HepG2 (cell line): Measurements from ENCODE around the gene AGBL3. TPM values are rescaled to one million over a fixed set of nuclear protein-coding genes. Genes with fewer than 3 reads are reported as not detected.

Experiments
- CBFB ChIP-seq: sonication (generic); formaldehyde crosslinking; IDR thresholded peaks from 2 replicates; pipeline ENCODE4 v1.4.0; 2020; ENCODE audit warnings: missing genetic modification reagents
- CENPT ChIP-seq: sonication (generic); formaldehyde crosslinking; IDR thresholded peaks from 2 replicates; pipeline ENCODE4 v1.8.0; 2022; ENCODE audit warnings: low read depth, mild to moderate bottlenecking, moderate library complexity, missing genetic modification reagents
- CHCHD3 ChIP-seq: sonication (generic); formaldehyde crosslinking; IDR thresholded peaks from 2 replicates; pipeline ENCODE4 v1.8.0; 2022; ENCODE audit warnings: mild to moderate bottlenecking, missing genetic modification reagents, moderate library complexity
- EED ChIP-seq: sonication (generic); formaldehyde crosslinking; IDR thresholded peaks from 2 replicates; pipeline ENCODE4 v1.5.0; 2020; ENCODE audit warnings: mild to moderate bottlenecking, missing genetic modification reagents
- FOXP1 ChIP-seq, 2 experiments: fragments of 450-650 bp in 1 of 2; IDR thresholded peaks; 2 replicates each; pipeline ENCODE4 v1.6.1; 2017 to 2018; ENCODE audit warnings: antibody characterized with exemption in 1 of 2
- KAT8 ChIP-seq: IDR thresholded peaks from 2 replicates; pipeline ENCODE4 v1.6.1; 2016; ENCODE audit warnings: missing genetic modification reagents, missing compliant biosample characterization
- KLF11 ChIP-seq: IDR thresholded peaks from 2 replicates; pipeline ENCODE4 v1.6.1; 2016; ENCODE audit warnings: missing compliant biosample characterization
- KLF9 ChIP-seq: IDR thresholded peaks from 2 replicates; pipeline ENCODE4 v1.6.1; 2016; ENCODE audit warnings: low read depth
- KMT2B ChIP-seq: IDR thresholded peaks from 2 replicates; pipeline ENCODE4 v1.6.1; 2016; ENCODE audit warnings: missing genetic modification reagents, missing compliant biosample characterization
- MBD4 ChIP-seq: IDR thresholded peaks from 2 replicates; pipeline ENCODE4 v1.6.1; 2012; ENCODE audit warnings: low read length, inconsistent platforms, borderline replicate concordance
- NFIB ChIP-seq: sonication (generic); formaldehyde crosslinking; IDR thresholded peaks from 2 replicates; pipeline ENCODE4 v1.9.0; 2021; ENCODE audit warnings: missing genetic modification reagents, mild to moderate bottlenecking, borderline replicate concordance
- NFYC ChIP-seq: IDR thresholded peaks from 2 replicates; pipeline ENCODE4 v1.6.1; 2016; ENCODE audit warnings: missing genetic modification reagents, missing compliant biosample characterization
- RNF2 ChIP-seq: fragments of 450-650 bp; conservative IDR thresholded peaks from 2 replicates; pipeline ENCODE4 v1.6.1; 2016; ENCODE audit warnings: low read depth
- SAFB2 ChIP-seq: sonication (generic); formaldehyde crosslinking; IDR thresholded peaks from 2 replicates; pipeline ENCODE4 v1.5.1; 2020; ENCODE audit warnings: missing genetic modification reagents, low read depth, mild to moderate bottlenecking, borderline replicate concordance
- SMAD9 ChIP-seq: sonication (generic); formaldehyde crosslinking; IDR thresholded peaks from 2 replicates; pipeline ENCODE4 v1.5.1; 2020; ENCODE audit warnings: mild to moderate bottlenecking, missing genetic modification reagents
- SOX5 ChIP-seq: IDR thresholded peaks from 2 replicates; pipeline ENCODE4 v1.6.1; 2016; ENCODE audit warnings: borderline replicate concordance
- SRF ChIP-seq: IDR thresholded peaks from 2 replicates; pipeline ENCODE4 v1.6.1; 2011; ENCODE audit warnings: mild to moderate bottlenecking, low read depth, low read length, moderate library complexity
- STAG1 ChIP-seq: sonication (generic); formaldehyde crosslinking; IDR thresholded peaks from 2 replicates; pipeline ENCODE4 v1.4.0; 2020; ENCODE audit warnings: missing genetic modification reagents
- TSC22D2 ChIP-seq: sonication (generic); formaldehyde crosslinking; IDR thresholded peaks from 2 replicates; pipeline ENCODE4 v1.5.1; 2020; ENCODE audit warnings: missing genetic modification reagents, mild to moderate bottlenecking, borderline replicate concordance
- ZFP1 ChIP-seq: IDR thresholded peaks from 2 replicates; pipeline ENCODE4 v1.6.1; 2016
- ZNF253 ChIP-seq: sonication (generic); formaldehyde crosslinking; IDR thresholded peaks from 2 replicates; pipeline ENCODE4 v1.8.0; 2022; ENCODE audit warnings: mild to moderate bottlenecking, missing genetic modification reagents, borderline replicate concordance
- ZNF430 ChIP-seq: sonication (generic); formaldehyde crosslinking; IDR thresholded peaks from 2 replicates; pipeline ENCODE4 v1.9.0; 2021; ENCODE audit warnings: mild to moderate bottlenecking, missing genetic modification reagents
- ZNF446 ChIP-seq: sonication (generic); formaldehyde crosslinking; IDR thresholded peaks from 2 replicates; pipeline ENCODE4 v1.5.0; 2020; ENCODE audit warnings: mild to moderate bottlenecking, missing genetic modification reagents
- ZNF484 ChIP-seq: sonication (generic); formaldehyde crosslinking; IDR thresholded peaks from 2 replicates; pipeline ENCODE4 v1.5.1; 2020; ENCODE audit warnings: mild to moderate bottlenecking, low read depth, missing genetic modification reagents, borderline replicate concordance
- ZNF556 ChIP-seq: sonication (generic); formaldehyde crosslinking; IDR thresholded peaks from 2 replicates; pipeline ENCODE4 v1.4.0; 2020; ENCODE audit warnings: mild to moderate bottlenecking, missing genetic modification reagents, borderline replicate concordance
- ZNF761 ChIP-seq: sonication (generic); formaldehyde crosslinking; conservative IDR thresholded peaks from 2 replicates; pipeline ENCODE4 v1.4.0; 2020; ENCODE audit warnings: mild to moderate bottlenecking, missing genetic modification reagents
- ZNF773 ChIP-seq: sonication (generic); formaldehyde crosslinking; IDR thresholded peaks from 2 replicates; pipeline ENCODE4 v1.4.0; 2020; ENCODE audit warnings: missing genetic modification reagents, borderline replicate concordance
- ZSCAN12 ChIP-seq: sonication (generic); formaldehyde crosslinking; IDR thresholded peaks from 2 replicates; pipeline ENCODE4 v1.9.0; 2021; ENCODE audit warnings: mild to moderate bottlenecking, missing genetic modification reagents
- ZSCAN29 ChIP-seq: sonication (generic); formaldehyde crosslinking; conservative IDR thresholded peaks from 2 replicates; pipeline ENCODE4 v1.4.0; 2020; ENCODE audit warnings: mild to moderate bottlenecking, missing genetic modification reagents
- polyA plus RNA-seq, 8 experiments: library from polyadenylated mRNA; depleted of rRNA in 3 of 8; stranded (reverse) in 7 of 8; unstranded in 1 of 8; fragments of >200 nt; fragmentation: Illumina TruSeq in 4 of 8; extraction: Trizol in 4 of 8; gene quantifications; 2 replicates each; pipeline versions ENCODE4 v1.2.1 to v1.2.3, GENCODE V29; 2011 to 2016; ENCODE audit warnings: low read depth in 4 of 8, missing spikeins in 1 of 8, mixed read lengths in 1 of 8; ENCODE audit not compliant: insufficient read depth in 1 of 8
- total RNA-seq, 5 experiments: library from RNA; depleted of rRNA; stranded (reverse); fragments of >200 nt; fragmentation: Illumina TruSeq; extraction: Trizol; gene quantifications; 2 replicates each; pipeline ENCODE4 v1.2.3, GENCODE V29; 2016; ENCODE audit warnings: low read depth in 1 of 5
- TF ChIP-seq, protein P1 (sequence below): sonication (generic); formaldehyde crosslinking; IDR thresholded peaks from 2 replicates; pipeline ENCODE4 v1.5.1; 2020; ENCODE audit warnings: missing genetic modification reagents, mild to moderate bottlenecking, borderline replicate concordance
- TF ChIP-seq, protein P2 (sequence below): sonication (generic); formaldehyde crosslinking; IDR thresholded peaks from 2 replicates; pipeline ENCODE4 v1.4.0; 2020; ENCODE audit warnings: missing genetic modification reagents

The AGBL3 gene
- total and polyA plus RNA-seq, 2 of the 13 experiments (the other 11 are each of a cell fraction or from before 2014, with no cell fraction given) = 2.2 to 7.2 TPM

DNA sequence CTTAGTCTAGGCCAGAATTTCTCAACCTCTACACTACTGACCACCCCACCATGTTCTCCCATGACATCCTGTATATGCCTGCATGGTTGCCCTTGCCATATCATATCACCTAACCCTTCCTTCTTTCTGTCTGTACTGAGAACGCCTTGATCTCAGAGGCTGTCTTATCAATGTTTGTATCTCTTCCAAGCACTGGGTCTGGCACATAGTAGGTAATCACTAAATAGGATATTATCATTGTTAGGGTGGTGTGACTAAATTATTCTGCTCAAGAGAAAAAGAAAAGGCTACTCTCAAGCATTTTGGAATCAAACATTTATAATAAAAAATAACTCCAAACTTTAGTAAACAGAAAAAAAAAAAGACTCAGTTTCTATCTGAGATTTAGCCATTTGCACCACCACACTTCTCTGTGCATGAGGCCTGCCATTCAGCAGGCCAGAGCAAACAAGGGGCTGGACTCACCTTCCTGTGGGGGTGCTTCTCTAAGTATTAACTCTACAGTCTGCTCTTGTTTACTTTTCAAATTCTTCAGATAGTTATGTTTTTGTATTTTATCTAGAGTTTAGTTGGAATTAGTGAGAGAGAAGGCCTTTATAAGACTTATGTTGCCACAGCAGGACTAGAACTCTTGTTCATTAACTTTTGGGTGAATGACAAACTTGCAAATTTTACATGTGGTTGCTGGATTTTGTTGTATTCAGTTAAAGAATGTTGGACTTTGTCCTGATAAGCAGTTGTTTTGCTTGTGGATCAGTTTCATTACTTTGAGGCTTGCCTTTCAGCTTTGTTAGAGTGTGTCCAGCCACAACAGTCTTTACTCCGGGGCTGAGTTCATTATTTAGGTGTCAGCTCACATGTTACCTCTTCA, 5.4 kb downstream of the AGBL3 start (continued):
- TF ChIP-seq FOXP1 (IDR thresholded peaks at IDR 0.05) (0 out of 2 replicates have a peak, but pooled peaks have one; percentile 48), FOXP1 (CRISPR knock-in tag; IDR thresholded peaks at IDR 0.05) (peak; percentile 79), ZNF761 (CRISPR knock-in tag) (no peak), SOX5 (peak; percentile 72; the same call in 1 of the 2 replicates), KMT2B (CRISPR knock-in tag) (peak; percentile 33; the same call in 1 of the 2 replicates), CHCHD3 (no peak), ZNF430 (CRISPR knock-in tag) (peak; percentile 52; the same call in 1 of the 2 replicates), ZNF556 (no peak), NFYC (CRISPR knock-in tag) (no peak), NFIB (no peak), ZNF446 (CRISPR knock-in tag) (no peak), MBD4 (no peak; the same call in 1 of the 2 replicates), KLF9 (CRISPR knock-in tag) (no peak; the same call in 1 of the 2 replicates), ZSCAN29 (CRISPR knock-in tag) (0 out of 2 replicates have a peak, but pooled peaks have one; percentile 58), STAG1 (CRISPR knock-in tag) (peak; percentile 18), KLF11 (no peak), CENPT (CRISPR knock-in tag) (no peak), ZNF484 (no peak), SRF (no peak), CBFB (CRISPR knock-in tag) (0 out of 2 replicates have a peak, but pooled peaks have one; percentile 43), SMAD9 (CRISPR knock-in tag) (no peak), ZSCAN12 (CRISPR knock-in tag) (no peak), ZFP1 (CRISPR knock-in tag) (peak; percentile 63), KAT8 (CRISPR knock-in tag) (peak; percentile 70), TSC22D2 (CRISPR knock-in tag) (no peak), ZNF773 (no peak), SAFB2 (CRISPR knock-in tag) (no peak), EED (CRISPR knock-in tag) (no peak), RNF2 (no peak), ZNF253 (no peak)
- TF ChIP-seq, protein P1, sequence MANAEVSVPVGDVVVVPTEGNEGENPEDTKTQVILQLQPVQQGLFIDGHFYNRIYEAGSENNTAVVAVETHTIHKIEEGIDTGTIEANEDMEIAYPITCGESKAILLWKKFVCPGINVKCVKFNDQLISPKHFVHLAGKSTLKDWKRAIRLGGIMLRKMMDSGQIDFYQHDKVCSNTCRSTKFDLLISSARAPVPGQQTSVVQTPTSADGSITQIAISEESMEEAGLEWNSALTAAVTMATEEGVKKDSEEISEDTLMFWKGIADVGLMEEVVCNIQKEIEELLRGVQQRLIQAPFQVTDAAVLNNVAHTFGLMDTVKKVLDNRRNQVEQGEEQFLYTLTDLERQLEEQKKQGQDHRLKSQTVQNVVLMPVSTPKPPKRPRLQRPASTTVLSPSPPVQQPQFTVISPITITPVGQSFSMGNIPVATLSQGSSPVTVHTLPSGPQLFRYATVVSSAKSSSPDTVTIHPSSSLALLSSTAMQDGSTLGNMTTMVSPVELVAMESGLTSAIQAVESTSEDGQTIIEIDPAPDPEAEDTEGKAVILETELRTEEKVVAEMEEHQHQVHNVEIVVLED = no peak; the same call in 1 of the 2 replicates
- TF ChIP-seq, protein P2, sequence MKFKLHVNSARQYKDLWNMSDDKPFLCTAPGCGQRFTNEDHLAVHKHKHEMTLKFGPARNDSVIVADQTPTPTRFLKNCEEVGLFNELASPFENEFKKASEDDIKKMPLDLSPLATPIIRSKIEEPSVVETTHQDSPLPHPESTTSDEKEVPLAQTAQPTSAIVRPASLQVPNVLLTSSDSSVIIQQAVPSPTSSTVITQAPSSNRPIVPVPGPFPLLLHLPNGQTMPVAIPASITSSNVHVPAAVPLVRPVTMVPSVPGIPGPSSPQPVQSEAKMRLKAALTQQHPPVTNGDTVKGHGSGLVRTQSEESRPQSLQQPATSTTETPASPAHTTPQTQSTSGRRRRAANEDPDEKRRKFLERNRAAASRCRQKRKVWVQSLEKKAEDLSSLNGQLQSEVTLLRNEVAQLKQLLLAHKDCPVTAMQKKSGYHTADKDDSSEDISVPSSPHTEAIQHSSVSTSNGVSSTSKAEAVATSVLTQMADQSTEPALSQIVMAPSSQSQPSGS (CRISPR knock-in tag) = peak; percentile 28
